SH-SY5Y (cell line): Measurements from ENCODE around the gene SULT4A1.

Experiments used
- GATA2 ChIP-seq: IDR thresholded peaks from 2 replicates; pipeline ENCODE4 v1.6.1; 2011; ENCODE audit warnings: mild to moderate bottlenecking, low read depth, low read length
- GATA3 ChIP-seq: IDR thresholded peaks from 2 replicates; pipeline ENCODE4 v1.6.1; 2011; ENCODE audit warnings: low read depth, mild to moderate bottlenecking, low read length, moderate library complexity

Gene SULT4A1

DNA sequence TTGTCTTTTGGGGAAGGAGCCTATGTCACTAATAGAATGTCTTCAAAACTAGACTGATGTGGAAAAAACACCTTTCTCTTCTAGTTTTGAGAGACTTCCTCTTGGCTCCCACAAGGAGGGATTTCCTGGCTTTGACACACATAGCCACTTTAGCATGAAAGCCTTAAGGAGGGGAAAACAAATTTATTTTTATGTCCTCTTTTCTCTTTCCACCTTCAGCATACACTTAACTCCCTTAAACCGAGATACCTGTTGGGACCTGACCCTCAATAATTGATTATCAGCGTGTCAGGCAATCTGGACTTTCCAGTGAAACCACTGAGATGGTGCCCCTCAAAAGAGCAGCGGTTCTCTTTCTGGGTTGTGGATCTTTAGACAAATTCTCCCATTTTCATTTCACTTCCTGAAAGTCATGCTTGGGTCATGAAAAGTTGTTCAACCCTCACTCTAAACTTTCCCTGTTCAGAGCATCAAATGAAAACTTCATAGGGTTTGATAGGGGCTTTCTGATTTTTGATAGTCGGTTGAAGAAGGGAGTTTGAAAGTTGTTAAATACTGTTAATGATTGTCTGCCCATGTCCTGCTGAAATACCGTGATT lies 59.3 kb downstream of the SULT4A1 start:
- TF ChIP-seq GATA3 = no peak
- TF ChIP-seq GATA2 = no peak

DNA sequence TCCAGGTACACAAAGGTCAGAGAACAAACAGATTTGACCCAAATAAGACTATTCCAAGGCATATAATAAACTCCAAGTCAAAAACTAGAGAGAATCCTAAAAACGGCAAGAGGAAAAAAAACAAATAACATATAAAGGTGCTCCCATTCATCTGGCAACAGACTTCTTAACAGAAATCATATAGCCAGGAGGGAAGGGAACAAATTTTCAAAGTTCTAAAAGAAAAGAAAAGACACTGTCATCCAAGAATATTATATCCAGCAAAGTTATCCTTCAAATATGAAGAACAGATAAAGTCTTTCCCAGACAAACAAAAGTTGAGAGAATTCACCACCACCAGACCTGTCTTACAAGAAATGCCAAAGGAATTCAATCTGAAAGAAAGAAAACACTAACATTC lies 61.3 kb downstream of the SULT4A1 start:
- no peak for TF ChIP-seq GATA2
- TF ChIP-seq GATA3 = no peak

DNA sequence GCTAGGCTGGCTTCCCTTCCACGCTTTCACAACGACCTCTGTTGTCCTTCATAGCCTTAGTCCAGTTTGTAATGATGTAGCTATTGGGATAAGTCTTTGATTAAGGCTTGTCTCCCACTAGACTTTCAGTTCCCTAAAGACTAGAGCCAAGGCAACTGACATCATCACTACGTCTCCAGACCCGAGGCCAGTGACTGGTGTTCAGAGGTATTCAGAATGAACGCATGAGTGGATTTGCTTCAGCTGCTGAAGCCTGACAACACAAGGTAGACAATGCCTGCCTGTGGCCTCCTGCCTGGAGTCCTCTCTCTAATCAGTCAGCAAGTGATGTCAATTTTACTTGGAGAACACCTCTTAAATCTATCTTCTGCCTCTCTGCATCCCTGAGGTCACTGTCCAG lies 63.8 kb downstream of the SULT4A1 start:
- TF ChIP-seq GATA3 = no peak
- TF ChIP-seq GATA2 = no peak

DNA sequence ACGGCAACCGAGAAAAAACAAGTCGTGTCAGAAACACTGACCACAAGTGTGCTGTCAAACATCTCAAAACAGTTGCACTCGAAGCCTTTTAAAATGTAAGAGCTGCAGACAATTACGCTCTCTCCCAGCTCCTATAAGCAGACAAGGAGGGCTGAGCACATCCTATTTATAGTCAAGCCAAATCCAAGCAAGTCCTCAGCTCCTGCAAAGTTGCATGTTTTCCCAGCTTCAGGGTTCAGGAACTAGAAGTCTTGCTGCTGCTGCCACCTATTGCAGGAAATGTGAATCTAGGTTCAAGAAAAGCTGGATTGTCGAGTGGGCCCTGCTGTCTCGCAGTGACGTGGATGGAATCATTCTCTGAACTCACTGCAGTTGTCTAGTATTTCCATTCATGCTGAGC lies 65.7 kb downstream of the SULT4A1 start:
- TF ChIP-seq GATA2 (no peak), GATA3 (no peak)

DNA sequence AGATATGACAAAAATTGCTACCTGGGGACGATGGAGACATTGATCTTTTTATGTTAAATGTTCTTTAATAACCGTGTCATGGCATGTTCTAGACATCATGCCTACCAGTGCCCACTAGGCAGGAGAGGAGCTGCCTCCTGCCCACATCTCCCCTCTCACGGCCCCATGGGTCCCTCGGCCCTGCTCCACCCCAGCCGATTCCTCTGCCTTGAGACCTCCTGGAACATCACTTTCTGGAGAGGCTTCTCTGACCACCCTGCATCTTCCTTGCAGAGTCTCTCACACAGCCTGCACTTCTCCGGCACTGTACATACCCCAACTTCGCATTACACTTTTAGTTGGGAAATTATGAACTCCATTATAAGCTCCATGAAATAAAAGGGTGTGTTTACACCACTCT lies 67.0 kb downstream of the SULT4A1 start:
- no peak for TF ChIP-seq GATA3
- no peak for TF ChIP-seq GATA2

DNA sequence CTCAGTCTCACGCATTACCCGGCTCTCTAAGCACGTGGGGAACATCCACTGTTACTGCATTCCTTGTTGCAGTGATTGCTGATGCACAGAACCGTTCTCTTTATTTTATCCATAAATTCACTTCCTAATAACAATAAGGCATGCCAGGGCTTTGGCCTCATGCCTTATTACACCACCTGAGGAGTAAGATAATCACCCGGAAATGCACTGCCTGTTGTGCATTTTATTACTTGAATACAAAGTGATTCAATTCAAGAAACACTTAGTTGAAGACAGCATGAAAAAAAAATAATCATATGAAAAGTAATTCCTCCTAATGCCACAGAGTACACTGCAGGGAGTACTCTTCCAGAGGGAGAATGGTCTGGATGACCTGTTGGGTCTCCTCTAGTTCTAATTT lies 69.4 kb downstream of the SULT4A1 start:
- TF ChIP-seq GATA3 (no peak), GATA2 (no peak)

DNA sequence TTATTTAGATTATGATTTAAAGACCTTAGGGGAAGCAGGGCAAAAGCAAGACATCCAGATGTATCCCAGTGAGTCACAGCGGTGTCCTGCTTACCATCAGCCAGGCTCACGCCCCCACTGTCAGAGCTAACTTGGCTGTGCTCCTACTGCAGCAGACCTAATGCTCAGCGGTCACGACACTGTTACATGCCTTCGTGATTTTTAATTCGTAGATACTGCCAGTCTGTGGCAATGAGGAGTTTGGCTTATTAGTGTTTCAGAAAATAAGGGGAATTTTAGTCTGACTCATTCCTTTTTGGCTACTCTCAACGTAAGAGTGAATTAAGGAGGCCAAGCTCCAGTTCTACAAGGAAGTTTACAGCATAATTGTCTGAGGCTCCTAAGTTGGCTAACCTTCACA lies 72.9 kb downstream of the SULT4A1 start:
- no peak for TF ChIP-seq GATA3
- no peak for TF ChIP-seq GATA2

DNA sequence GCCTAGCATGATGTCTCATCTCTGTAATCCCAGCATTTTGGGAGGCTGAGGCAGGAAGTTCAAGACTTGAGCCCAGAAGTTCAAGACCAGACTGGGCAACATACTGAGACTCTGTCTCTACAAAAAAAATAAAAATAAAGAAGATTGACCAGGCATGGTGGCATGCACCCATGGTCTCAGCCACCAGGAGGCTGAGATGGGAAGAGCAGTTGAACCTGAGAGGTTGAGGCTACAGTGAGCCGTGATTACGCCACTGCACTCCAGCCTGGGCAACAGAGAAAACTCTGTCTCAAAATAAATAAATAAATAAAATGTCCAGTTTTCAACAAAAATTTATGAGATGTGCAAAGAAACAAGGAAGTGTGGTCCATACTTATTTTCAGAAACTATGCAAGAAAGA lies 78.5 kb downstream of the SULT4A1 start:
- TF ChIP-seq GATA3 (no peak), GATA2 (no peak)

DNA sequence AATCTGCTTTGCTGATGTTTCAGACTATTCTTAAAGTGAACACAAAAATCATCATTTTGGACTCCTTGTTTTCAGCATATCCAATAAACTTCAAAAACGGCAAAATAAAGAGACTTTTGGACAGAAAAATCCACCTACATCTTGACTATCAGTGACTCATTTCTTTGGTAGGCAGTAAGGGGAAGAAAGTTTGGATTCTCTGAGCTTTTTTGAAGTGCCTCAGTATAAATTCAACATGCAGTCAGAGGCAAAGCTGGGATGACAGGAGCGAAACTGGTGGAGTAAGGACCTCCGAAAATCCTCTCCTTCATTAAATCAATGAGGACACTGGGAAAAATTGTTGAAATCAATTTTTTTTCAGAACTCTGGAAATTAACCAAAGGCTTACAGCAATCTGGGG lies 79.9 kb downstream of the SULT4A1 start:
- TF ChIP-seq GATA2 (no peak), GATA3 (no peak)

DNA sequence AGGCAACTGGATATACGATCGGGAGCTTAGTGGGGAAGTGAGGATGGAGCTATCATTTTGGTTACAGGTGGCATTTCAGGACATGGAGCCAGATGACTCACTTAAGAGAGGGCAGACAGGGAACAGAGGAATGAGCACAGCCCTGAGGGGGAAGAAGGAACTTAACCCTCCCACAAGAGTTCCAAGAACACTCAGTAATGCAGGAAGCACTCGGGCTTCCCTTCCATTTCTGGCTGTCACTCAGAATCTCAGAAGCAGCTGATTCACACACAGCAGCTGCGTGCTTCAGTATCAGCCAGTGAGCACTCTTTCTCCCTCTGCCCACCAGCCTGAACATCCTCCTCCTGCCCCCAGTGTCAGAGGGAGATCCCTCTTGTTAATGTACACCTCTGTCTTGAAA lies 85.0 kb downstream of the SULT4A1 start:
- TF ChIP-seq GATA2 (no peak), GATA3 (no peak)

DNA sequence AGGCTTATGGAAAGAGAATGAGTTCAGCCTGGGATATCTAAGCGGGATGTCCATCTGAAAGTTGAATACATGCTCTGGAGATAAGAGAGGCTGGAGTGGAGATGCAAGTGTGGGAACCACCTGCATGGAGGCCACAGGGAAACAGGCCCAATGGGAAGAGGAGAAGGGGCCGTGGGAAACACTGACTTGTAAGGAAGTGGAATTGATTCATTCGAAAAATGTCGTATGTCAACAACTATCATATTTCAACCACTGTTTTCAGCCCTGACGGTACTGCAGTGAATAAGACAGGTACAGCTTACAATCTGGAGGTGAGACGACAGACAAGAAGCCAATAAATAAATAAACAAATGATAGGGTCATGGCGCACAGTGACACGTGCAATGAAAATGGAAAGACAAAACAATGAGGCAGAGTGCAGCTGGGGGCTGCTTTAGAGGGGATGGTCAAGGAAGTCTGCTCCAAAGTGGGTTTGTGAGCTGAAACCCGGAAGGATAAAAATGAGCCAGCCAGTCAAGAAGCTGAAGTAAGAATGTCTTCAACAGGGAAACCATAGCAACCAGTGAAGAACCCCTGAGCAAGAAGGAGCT lies 86.1 kb downstream of the SULT4A1 start:
- no peak for TF ChIP-seq GATA2
- TF ChIP-seq GATA3 = no peak
